IMR-90 (cell line): Measurements from ENCODE around the gene ADCY1. TPM values are rescaled to one million over a fixed set of nuclear protein-coding genes. Genes with fewer than 3 reads are reported as not detected.

Experiments used
- ATAC-seq: fragments of 200-7000 bp; cut with Tn5 transposase; 2 replicates; pipeline ENCODE4 v1.9.1; 2020; ENCODE audit warnings: low read depth, mild to moderate bottlenecking, moderate library complexity
- BruUV-seq: library from RNA; stranded (reverse); fragments of 400-500 nt; replicated peaks from 2 replicates; lab custom pipeline; 2021; lab: Mats Ljungman, UMichigan
- CTCF ChIA-PET: fragments of 300-600 bp; formaldehyde crosslinking; extraction: SDS; loops from one replicate; lab custom pipeline; 2021; ENCODE audit warnings: antibody characterized with exemption; lab: Yijun Ruan, JAX
- POLR2A ChIA-PET: fragments of 300-600 bp; sonication (Branson Sonifier 250); formaldehyde crosslinking; loops from one replicate; lab custom pipeline; 2022; ENCODE audit warnings: antibody characterized with exemption; ENCODE audit not compliant: unreplicated experiment; lab: Charles Lee
- DNase-seq: peaks from one replicate; pipeline ENCODE4 v3.0.0; 2013
- H2AFZ ChIP-seq: replicated peaks from 2 replicates; pipeline ENCODE3; 2013; ENCODE audit warnings: low read length, mild to moderate bottlenecking; ENCODE audit not compliant: poor library complexity
- H2AK5ac ChIP-seq: 2 replicates; pipeline ENCODE4 v1.6.1; 2013; ENCODE audit warnings: low read depth, low read length, inconsistent platforms
- H2AK9ac ChIP-seq: replicated peaks from 2 replicates; pipeline ENCODE3; 2013; ENCODE audit warnings: mild to moderate bottlenecking, low read depth, low read length, moderate library complexity; ENCODE audit not compliant: poor library complexity
- H2BK120ac ChIP-seq: 2 replicates; pipeline ENCODE4 v1.6.1; 2013; ENCODE audit warnings: low read depth, low read length, inconsistent platforms
- H2BK15ac ChIP-seq: 3 replicates; pipeline ENCODE4 v1.6.1; 2013; ENCODE audit warnings: low read depth, low read length, inconsistent platforms
- H2BK20ac ChIP-seq: 2 replicates; pipeline ENCODE4 v1.6.1; 2013; ENCODE audit warnings: low read depth, mild to moderate bottlenecking, inconsistent platforms, low read length, moderate library complexity
- H2BK5ac ChIP-seq: 2 replicates; pipeline ENCODE4 v1.6.1; 2013; ENCODE audit warnings: mild to moderate bottlenecking, low read depth, low read length, inconsistent platforms; ENCODE audit not compliant: poor library complexity, severe bottlenecking
- H3K14ac ChIP-seq: replicated peaks from 2 replicates; pipeline ENCODE4 v1.6.1; 2013; ENCODE audit warnings: low read depth, low read length, inconsistent platforms
- H3K18ac ChIP-seq: 2 replicates; pipeline ENCODE4 v1.6.1; 2013; ENCODE audit warnings: low read depth, low read length, control low read depth
- H3K23ac ChIP-seq: 2 replicates; pipeline ENCODE4 v1.6.1; 2013; ENCODE audit warnings: low read depth, low read length, inconsistent platforms
- H3K27ac ChIP-seq: 2 replicates; pipeline ENCODE4 v1.5.1; 2013; ENCODE audit warnings: mild to moderate bottlenecking, control low read depth, low read length; ENCODE audit not compliant: insufficient read depth
- H3K27me3 ChIP-seq: 2 replicates; pipeline ENCODE4 v1.6.1; 2013; ENCODE audit warnings: low read length; ENCODE audit not compliant: control insufficient read depth, insufficient read depth
- H3K36me3 ChIP-seq: 2 replicates; pipeline ENCODE4 v1.6.1; 2013; ENCODE audit warnings: low read length, mixed read lengths; ENCODE audit not compliant: control insufficient read depth, insufficient read depth
- H3K4ac ChIP-seq: 2 replicates; pipeline ENCODE4 v1.6.1; 2013; ENCODE audit warnings: low read depth, low read length, inconsistent platforms
- H3K4me1 ChIP-seq: 2 replicates; pipeline ENCODE4 v1.6.1; 2013; ENCODE audit warnings: low read length, mixed read lengths; ENCODE audit not compliant: control insufficient read depth, insufficient read depth
- H3K4me2 ChIP-seq: 2 replicates; pipeline ENCODE4 v1.6.1; 2013; ENCODE audit warnings: low read depth, mild to moderate bottlenecking, control low read depth, low read length, moderate library complexity
- H3K4me3 ChIP-seq: 2 replicates; pipeline ENCODE4 v1.5.1; 2013; ENCODE audit warnings: low read depth, mild to moderate bottlenecking, control low read depth, low read length, moderate library complexity; ENCODE audit not compliant: insufficient read depth
- H3K56ac ChIP-seq: 2 replicates; pipeline ENCODE4 v1.6.1; 2013; ENCODE audit warnings: low read length, inconsistent platforms; ENCODE audit not compliant: insufficient read depth; ENCODE audit errors: extremely low read depth
- H3K79me1 ChIP-seq, 2 experiments: 2 replicates each; pipeline ENCODE4 v1.6.1; 2013; ENCODE audit warnings: low read length in 2 of 2, inconsistent platforms in 1 of 2, low read depth in 1 of 2
- H3K9ac ChIP-seq: 2 replicates; pipeline ENCODE4 v1.6.1; 2013; ENCODE audit warnings: low read depth, low read length, control low read depth
- H3K9me1 ChIP-seq: 2 replicates; pipeline ENCODE4 v1.6.1; 2013; ENCODE audit warnings: low read length, inconsistent platforms; ENCODE audit not compliant: insufficient read depth
- H3K9me3 ChIP-seq: 2 replicates; pipeline ENCODE4 v1.6.1; 2013; ENCODE audit warnings: low read length; ENCODE audit not compliant: control insufficient read depth, insufficient read depth
- H4K20me1 ChIP-seq: 2 replicates; pipeline ENCODE4 v1.6.1; 2013; ENCODE audit warnings: low read length, inconsistent platforms; ENCODE audit not compliant: insufficient read depth
- H4K5ac ChIP-seq: 2 replicates; pipeline ENCODE4 v1.6.1; 2013; ENCODE audit warnings: mild to moderate bottlenecking, low read depth, low read length, control low read depth
- H4K8ac ChIP-seq, 2 experiments: 2 replicates each; pipeline ENCODE4 v1.6.1; 2013; ENCODE audit warnings: low read depth in 2 of 2, low read length in 2 of 2, control low read depth in 1 of 2, inconsistent platforms in 1 of 2
- H4K91ac ChIP-seq: 2 replicates; pipeline ENCODE4 v1.6.1; 2013; ENCODE audit warnings: low read depth, low read length, inconsistent platforms; ENCODE audit not compliant: insufficient read depth
- BHLHE40 ChIP-seq: fragments of 150-350 bp; IDR thresholded peaks from 2 replicates; pipeline ENCODE4 v1.6.1; 2016; ENCODE audit warnings: mild to moderate bottlenecking, low read depth, low read length
- MAZ ChIP-seq: IDR thresholded peaks from 2 replicates; pipeline ENCODE4 v1.6.1; 2012; ENCODE audit warnings: low read depth, mild to moderate bottlenecking, low read length, improper control_type of control experiment, moderate library complexity, borderline replicate concordance
- POLR2A ChIP-seq: IDR thresholded peaks from 2 replicates; pipeline ENCODE4 v1.6.1; 2012; ENCODE audit warnings: mild to moderate bottlenecking, low read depth, low read length
- WGBS, 2 experiments: methylation state at CpG; one replicate each; pipeline versions ENCODE4 v1.1.5 to v1.1.7; 2013; ENCODE audit warnings: missing lambda C conversion rate in 2 of 2; ENCODE audit not compliant: insufficient read length in 1 of 2; ENCODE audit errors: extremely low coverage in 2 of 2; 5-methylcytosine and 5-hydroxymethylcytosine counted together
- dilution Hi-C: fragments of 300-500 bp; cut with HindIII; formaldehyde crosslinking; loops from one replicate; pipeline ENCODE4 v1.14.3; 2018; ENCODE audit warnings: low sequenced_read_pairs; ENCODE audit not compliant: unreplicated experiment
- in situ Hi-C: fragments of 300-500 bp; cut with MboI; formaldehyde crosslinking; loops from 3 replicates; pipeline ENCODE4 v1.14.3; 2019; ENCODE audit warnings: low sequenced_read_pairs, inconsistent platforms, mixed read lengths
- intact Hi-C: fragments of 100-400 bp; cut with micrococcal nuclease; formaldehyde crosslinking; loops from 2 replicates; pipeline ENCODE4 v1.10.0; 2022
- polyA plus RNA-seq, 3 experiments: library from polyadenylated mRNA; depleted of rRNA; stranded (reverse); fragments of >200 nt; gene quantifications; 2 replicates each; pipeline ENCODE4 v1.2.3, GENCODE V29; 2012; ENCODE audit warnings: low replicate concordance in 1 of 3
- total RNA-seq: library from RNA; depleted of rRNA; stranded (reverse); fragments of >200 nt; gene quantifications from 2 replicates; pipeline ENCODE4 v1.2.3, GENCODE V29; 2012

ADCY1 gene
- total and polyA plus RNA-seq, 2 of the 4 experiments (the other 2 are of a cell fraction) = 0.18 to 0.24 TPM

GRCh38 chr7:45581271-45581780 is 7.2 kb downstream of the ADCY1 start:
- in situ Hi-C loops (no loop called here), dilution Hi-C loops (no loop called here), intact Hi-C loops (no loop called here)
- no peaks in the 10 kb centered on the region for H3K9me3 ChIP-seq
- no peak overlapping the region for H2BK5ac ChIP-seq
- no peak overlapping the region for H3K27ac ChIP-seq
- no peak overlapping the region for H2AK5ac ChIP-seq
- H4K8ac ChIP-seq = no peak overlapping the region
- H2AFZ ChIP-seq = no peak overlapping the region
- TF ChIP-seq MAZ = no peak
- TF ChIP-seq POLR2A = no peak
- TF ChIP-seq BHLHE40 = no peak
- no peak for ATAC-seq
- DNase-seq = no peak
- H4K5ac ChIP-seq = no peak overlapping the region
- H3K9me1 ChIP-seq = no peaks in the 10 kb centered on the region
- H4K91ac ChIP-seq = no peak overlapping the region
- H3K18ac ChIP-seq = no peak overlapping the region
- H3K79me1 ChIP-seq = no peaks in the 10 kb centered on the region
- no peak overlapping the region for H3K23ac ChIP-seq
- H2BK20ac ChIP-seq = no peak overlapping the region
- H3K27me3 ChIP-seq = peaks cover 34% of the 10 kb centered on the region
- BruUV-seq = no TSS peak
- no peak overlapping the region for H3K56ac ChIP-seq
- ChIA-PET CTCF (no interaction called here), POLR2A (no interaction called here)
- no peak overlapping the region for H3K4me2 ChIP-seq
- no peak overlapping the region for H3K4me3 ChIP-seq
- no CpG with 5 or more reads among the region's 6 CpGs for WGBS, 2 experiments
- H2AK9ac ChIP-seq = no peak overlapping the region
- no peak overlapping the region for H3K4ac ChIP-seq
- no peak overlapping the region for H3K14ac ChIP-seq
- H3K9ac ChIP-seq = no peak overlapping the region
- H3K36me3 ChIP-seq = no peaks in the 10 kb centered on the region
- no peaks in the 10 kb centered on the region for H4K20me1 ChIP-seq
- no peaks in the 10 kb centered on the region for H3K4me1 ChIP-seq
- H2BK120ac ChIP-seq = no peak overlapping the region
- H2BK15ac ChIP-seq = no peak overlapping the region
